Lower lobe of right lung (tissue), 2 donors: ENCODE results near the gene ZSCAN29. TPM values are rescaled to one million over a fixed set of nuclear protein-coding genes. Genes with fewer than 3 reads are reported as not detected.

Experiments used
- ATAC-seq, 2 donors: fragments of 200-7000 bp; cut with Tn5 transposase; one replicate each; pipeline ENCODE4 v1.9.1; 2020 to 2022; ENCODE audit warnings: mild to moderate bottlenecking in 2 of 2, moderate library complexity in 2 of 2
- DNase-seq: peaks from one replicate; pipeline ENCODE4 v3.0.0-alpha.2; 2020
- H3K27ac ChIP-seq: fragments of 200-600 bp; one replicate; pipeline ENCODE4 v1.8.0; 2022
- H3K27me3 ChIP-seq: fragments of 200-600 bp; one replicate; pipeline ENCODE4 v1.8.0; 2022; ENCODE audit warnings: low read depth
- H3K36me3 ChIP-seq: fragments of 200-600 bp; one replicate; pipeline ENCODE4 v1.8.0; 2022; ENCODE audit warnings: mild to moderate bottlenecking
- H3K4me1 ChIP-seq: fragments of 200-600 bp; one replicate; pipeline ENCODE4 v1.8.0; 2022
- H3K4me3 ChIP-seq: fragments of 200-600 bp; one replicate; pipeline ENCODE4 v1.8.0; 2022; ENCODE audit warnings: mild to moderate bottlenecking
- H3K9me3 ChIP-seq: fragments of 200-600 bp; one replicate; pipeline ENCODE4 v1.8.0; 2022
- CTCF ChIP-seq: fragments of 200-600 bp; IDR thresholded peaks from one replicate; pipeline ENCODE4 v1.8.0; 2022; ENCODE audit warnings: antibody characterized with exemption, mild to moderate bottlenecking
- intact Hi-C: fragments of 100-400 bp; cut with DNase I; formaldehyde crosslinking; loops from one replicate; pipeline ENCODE4 v1.11.0; 2022
- total RNA-seq: library from RNA; stranded (reverse); fragmentation: NEBNext Ultra II Directional; extraction: Animal tissue kit (Norgen Biotek cat#: 25700); gene quantifications from one replicate; pipeline ENCODE4 v1.2.1, GENCODE V29; 2021
- donor health status: DM: no; HTN: yes; CAD: no; lungs with severe emphysema.

Gene ZSCAN29
- total RNA-seq, 1 donor from 2014 or later, result 24.3 TPM

GRCh38 chr15:43318990-43319771 lies 51.7 kb downstream of the ZSCAN29 start:
- Histone ChIP-seq H3K9me3 (no peaks in the 10 kb centered on the region), H3K36me3 (no peaks in the 10 kb centered on the region), H3K27me3 (no peaks in the 10 kb centered on the region), H3K4me3 (no peak overlapping the region), H3K27ac (no peak overlapping the region), H3K4me1 (no peaks in the 10 kb centered on the region)
- intact Hi-C loops, result no loop called here
- no peak for TF ChIP-seq CTCF
- no peak for DNase-seq
- ATAC-seq, result peak; percentile 55 to 80

GRCh38 chr15:43317566-43318184 lies 53.2 kb downstream of the ZSCAN29 start:
- H3K27me3 ChIP-seq, result no peaks in the 10 kb centered on the region
- H3K36me3 ChIP-seq, result no peaks in the 10 kb centered on the region
- H3K27ac ChIP-seq, result no peak overlapping the region
- ATAC-seq, result no peak
- TF ChIP-seq CTCF, result no peak
- DNase-seq, result no peak
- no peak overlapping the region for H3K4me3 ChIP-seq
- no peaks in the 10 kb centered on the region for H3K4me1 ChIP-seq
- intact Hi-C loops, result no loop called here
- H3K9me3 ChIP-seq, result no peaks in the 10 kb centered on the region

GRCh38 chr15:43316971-43317346 lies 53.9 kb downstream of the ZSCAN29 start:
- peaks cover 6% of the 10 kb centered on the region for H3K27me3 ChIP-seq
- ATAC-seq, result no peak
- no peak overlapping the region for H3K4me3 ChIP-seq
- H3K36me3 ChIP-seq, result no peaks in the 10 kb centered on the region
- intact Hi-C loops, result no loop called here
- no peaks in the 10 kb centered on the region for H3K4me1 ChIP-seq
- TF ChIP-seq CTCF, result no peak
- H3K9me3 ChIP-seq, result no peaks in the 10 kb centered on the region
- H3K27ac ChIP-seq, result no peak overlapping the region
- no peak for DNase-seq

- H3K27ac ChIP-seq, result no peak overlapping the region
- H3K4me1 ChIP-seq, result no peaks in the 10 kb centered on the region
- no peaks in the 10 kb centered on the region for H3K9me3 ChIP-seq
- TF ChIP-seq CTCF, result no peak
- DNase-seq (no peak), ATAC-seq (no peak)
- H3K4me3 ChIP-seq, result no peak overlapping the region
- peaks cover 6% of the 10 kb centered on the region for H3K27me3 ChIP-seq
- intact Hi-C loops, result no loop called here
- no peaks in the 10 kb centered on the region for H3K36me3 ChIP-seq
These were observed 54.5 kb downstream of the ZSCAN29 start for GRCh38 chr15:43316016-43316970.

GRCh38 chr15:43314171-43314570 lies 56.7 kb downstream of the ZSCAN29 start:
- intact Hi-C loops, result no loop called here
- peaks cover 12% of the 10 kb centered on the region for H3K27me3 ChIP-seq
- TF ChIP-seq CTCF, result no peak
- no peak overlapping the region for H3K4me3 ChIP-seq
- H3K4me1 ChIP-seq, result no peaks in the 10 kb centered on the region
- ATAC-seq (no peak), DNase-seq (no peak)
- no peak overlapping the region for H3K27ac ChIP-seq
- H3K36me3 ChIP-seq, result no peaks in the 10 kb centered on the region
- no peaks in the 10 kb centered on the region for H3K9me3 ChIP-seq
